ENCODE data around the gene NUDCD3.
"Not testable (repeated sequence)": the region's sequence is repeated elsewhere in the genome, so short reads cannot be mapped to it uniquely, and the experiment has no call there.

Gene NUDCD3

GRCh38 chr7:44515590-44516268 lies 25.3 kb upstream of the NUDCD3 start:
- DNase-seq, result no peak

GRCh38 chr7:44512736-44513135 lies 22.3 kb upstream of the NUDCD3 start:
- DNase-seq, result no peak

GRCh38 chr7:44511863-44512468 lies 21.5 kb upstream of the NUDCD3 start:
- DNase-seq, result no peak

GRCh38 chr7:44511236-44511635 lies 20.8 kb upstream of the NUDCD3 start:
- no peak for DNase-seq

- DNase-seq, result no peak
Observed at GRCh38 chr7:44508328-44509030, 18.0 kb upstream of the NUDCD3 start.

- not testable (repeated sequence) for DNase-seq
Observed at GRCh38 chr7:44506592-44507288, 16.3 kb upstream of the NUDCD3 start.

- no peak for DNase-seq
Observed at GRCh38 chr7:44505595-44505994, 15.1 kb upstream of the NUDCD3 start.

- DNase-seq, result no peak
Observed at GRCh38 chr7:44498230-44498954, 7.9 kb upstream of the NUDCD3 start.

GRCh38 chr7:44497155-44498027 lies 6.9 kb upstream of the NUDCD3 start:
- no peak for DNase-seq

GRCh38 chr7:44496385-44496784 lies 5.9 kb upstream of the NUDCD3 start:
- no peak for DNase-seq

- no peak for DNase-seq
Observed at GRCh38 chr7:44494960-44495359, 4.5 kb upstream of the NUDCD3 start.

GRCh38 chr7:44491229-44491628 lies 771 bp upstream of the NUDCD3 start:
- DNase-seq, result no peak

GRCh38 chr7:44489955-44490350 lies 505 bp downstream of the NUDCD3 start:
- DNase-seq, result peak in 1 of 4 experiments; percentile 47

- no peak for DNase-seq
Observed at GRCh38 chr7:44488955-44489354, 1.5 kb downstream of the NUDCD3 start.

- DNase-seq, result no peak
Observed at GRCh38 chr7:44486693-44487092, 3.8 kb downstream of the NUDCD3 start.

- DNase-seq, result no peak
Observed at GRCh38 chr7:44486001-44486400, 4.5 kb downstream of the NUDCD3 start.

GRCh38 chr7:44484482-44485313 lies 5.8 kb downstream of the NUDCD3 start:
- no peak for DNase-seq

- DNase-seq, result no peak
Observed at GRCh38 chr7:44482502-44483485, 7.7 kb downstream of the NUDCD3 start.

- no peak for DNase-seq
Observed at GRCh38 chr7:44477938-44478337, 12.5 kb downstream of the NUDCD3 start.
